ENCODE results near the gene TERB1. TPM values are rescaled to one million over a fixed set of nuclear protein-coding genes. Genes with fewer than 3 reads are reported as not detected.
A peak's percentile ranks its signal among the peaks of the same experiment; 100 is the strongest.

Gene TERB1
- total RNA-seq, 2 donors from 2014 or later = not detected

- H3K4me3 ChIP-seq = no peak overlapping the region
- peaks cover 0 to 3% of the 10 kb centered on the region in 2 donors for H3K27me3 ChIP-seq
- H3K4me1 ChIP-seq = peaks cover 0 to 14% of the 10 kb centered on the region in 2 donors
- no peak for DNase-seq (ENCODE audit: low spot score)
- H3K27ac ChIP-seq = no peak overlapping the region
- H3K9me3 ChIP-seq = no peaks in the 10 kb centered on the region
- no peaks in the 10 kb centered on the region for H3K36me3 ChIP-seq
- no peak for TF ChIP-seq CTCF (IDR thresholded peaks at IDR 0.05)
Measured at GRCh38 chr16:66847533-66848067, 46.2 kb upstream of the TERB1 start.

- Histone ChIP-seq H3K9me3 (no peaks in the 10 kb centered on the region), H3K27me3 (peaks cover 0 to 3% of the 10 kb centered on the region in 2 donors)
Measured at GRCh38 chr16:66846831-66847230, 45.4 kb upstream of the TERB1 start.

GRCh38 chr16:66846266-66846665 lies 44.9 kb upstream of the TERB1 start:
- H3K36me3 ChIP-seq = no peaks in the 10 kb centered on the region
- DNase-seq (ENCODE audit: low spot score) = no peak
- no peaks in the 10 kb centered on the region for H3K9me3 ChIP-seq
- no peak for TF ChIP-seq CTCF (IDR thresholded peaks at IDR 0.05)
- peaks cover 0 to 14% of the 10 kb centered on the region in 2 donors for H3K4me1 ChIP-seq
- no peak overlapping the region for H3K27ac ChIP-seq
- H3K4me3 ChIP-seq = no peak overlapping the region
- peaks cover 0 to 3% of the 10 kb centered on the region in 2 donors for H3K27me3 ChIP-seq

More at GRCh38 chr16:66846831-66847230, 45.4 kb upstream of the TERB1 start:
- H3K4me1 ChIP-seq = peaks cover 0 to 14% of the 10 kb centered on the region in 2 donors
- H3K27ac ChIP-seq = no peak overlapping the region
- DNase-seq (ENCODE audit: low spot score) = no peak
- H3K4me3 ChIP-seq = no peak overlapping the region
- no peaks in the 10 kb centered on the region for H3K36me3 ChIP-seq
- TF ChIP-seq CTCF (IDR thresholded peaks at IDR 0.05) = no peak

- Histone ChIP-seq H3K4me3 (no peak overlapping the region), H3K27me3 (peaks cover 0 to 3% of the 10 kb centered on the region in 2 donors), H3K9me3 (no peaks in the 10 kb centered on the region), H3K4me1 (peaks cover 0 to 14% of the 10 kb centered on the region in 2 donors), H3K36me3 (no peaks in the 10 kb centered on the region), H3K27ac (no peak overlapping the region)
- DNase-seq (ENCODE audit: low spot score) = no peak
- TF ChIP-seq CTCF (IDR thresholded peaks at IDR 0.05) = no peak
Measured at GRCh38 chr16:66845791-66846221, 44.4 kb upstream of the TERB1 start.

GRCh38 chr16:66845080-66845410 lies 43.7 kb upstream of the TERB1 start:
- H3K36me3 ChIP-seq = no peaks in the 10 kb centered on the region
- peak overlapping the region; percentile 13 to 52 for H3K4me3 ChIP-seq
- TF ChIP-seq CTCF (IDR thresholded peaks at IDR 0.05) = no peak
- no peaks in the 10 kb centered on the region for H3K9me3 ChIP-seq
- H3K27ac ChIP-seq = no peak overlapping the region
- no peak for DNase-seq (ENCODE audit: low spot score)
- H3K4me1 ChIP-seq = peaks cover 0 to 14% of the 10 kb centered on the region in 2 donors
- peaks cover 0 to 3% of the 10 kb centered on the region in 2 donors for H3K27me3 ChIP-seq
